Amniotic stem cell (primary cell): ENCODE data around the gene P2RX3.
"Not testable (repeated sequence)": the region's sequence is repeated elsewhere in the genome, so short reads cannot be mapped to it uniquely, and the experiment has no call there.

Source experiments
- DNase-seq: peaks from one replicate; lab custom pipeline; 2025; lab: John Stamatoyannopoulos, UW

Gene P2RX3

GRCh38 chr11:57338142-57338541, at the start of gene P2RX3:
P2RX3 (plus strand) TSS chr11:57338352; CDS start chr11:57338551, 199 bp downstream.
- DNase-seq = no peak

- DNase-seq = no peak
Observed at GRCh38 chr11:57288771-57289579, 49.2 kb upstream of the P2RX3 start.

GRCh38 chr11:57290288-57290687, 47.9 kb upstream of the P2RX3 start:
- no peak for DNase-seq

GRCh38 chr11:57294225-57295131, 43.7 kb upstream of the P2RX3 start:
- DNase-seq = no peak

- not testable (repeated sequence) for DNase-seq
Observed at GRCh38 chr11:57296205-57296604, 41.9 kb upstream of the P2RX3 start.

GRCh38 chr11:57297221-57297620, 40.9 kb upstream of the P2RX3 start:
- DNase-seq = no peak

GRCh38 chr11:57299150-57299737, 38.9 kb upstream of the P2RX3 start:
- no peak for DNase-seq

- no peak for DNase-seq
Observed at GRCh38 chr11:57300785-57301184, 37.4 kb upstream of the P2RX3 start.

GRCh38 chr11:57301711-57302423, 36.3 kb upstream of the P2RX3 start:
- DNase-seq = no peak

- no peak for DNase-seq
Observed at GRCh38 chr11:57302489-57302888, 35.7 kb upstream of the P2RX3 start.

- DNase-seq = no peak
Observed at GRCh38 chr11:57303280-57303989, 34.7 kb upstream of the P2RX3 start.

- DNase-seq = no peak
Observed at GRCh38 chr11:57303990-57304579, 34.1 kb upstream of the P2RX3 start.

GRCh38 chr11:57305523-57305922, 32.6 kb upstream of the P2RX3 start:
- no peak for DNase-seq

- DNase-seq = no peak
Observed at GRCh38 chr11:57306161-57306876, 31.8 kb upstream of the P2RX3 start.

GRCh38 chr11:57306940-57307565, 31.1 kb upstream of the P2RX3 start:
- DNase-seq = no peak

GRCh38 chr11:57307666-57308270, 30.4 kb upstream of the P2RX3 start:
- no peak for DNase-seq

GRCh38 chr11:57308426-57309060, 29.6 kb upstream of the P2RX3 start:
- no peak for DNase-seq

GRCh38 chr11:57309106-57310059, 28.8 kb upstream of the P2RX3 start:
- no peak for DNase-seq
